HTERT RPE-1 (cell line): Measurements from ENCODE around the gene DCLK1.

Source experiments
- in situ Hi-C: fragments of 300-500 bp; cut with MboI; formaldehyde crosslinking; loops from 4 replicates; pipeline ENCODE4 v1.14.3; 2020; ENCODE audit warnings: low sequenced_read_pairs

The DCLK1 gene

DNA sequence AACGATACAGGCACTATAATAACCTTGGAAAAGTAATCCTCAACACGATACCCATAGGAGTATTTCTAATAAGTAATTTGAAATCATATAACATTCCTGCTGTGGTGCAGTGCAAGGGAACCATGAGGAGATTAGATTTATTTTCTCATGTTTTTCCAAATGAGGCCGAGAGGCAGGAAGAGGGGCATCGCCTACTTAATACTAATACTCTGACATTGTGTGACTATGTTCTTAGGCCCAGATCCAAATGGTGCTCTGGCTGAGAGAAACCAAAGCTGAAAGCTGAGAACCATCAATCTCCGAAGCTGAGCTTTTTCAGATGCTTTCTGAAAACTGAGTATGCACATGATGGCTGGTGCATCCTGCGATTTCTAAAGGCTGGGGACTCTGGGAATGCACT is 406.7 kb downstream of the DCLK1 start:
- in situ Hi-C loops: no loop called here

DNA sequence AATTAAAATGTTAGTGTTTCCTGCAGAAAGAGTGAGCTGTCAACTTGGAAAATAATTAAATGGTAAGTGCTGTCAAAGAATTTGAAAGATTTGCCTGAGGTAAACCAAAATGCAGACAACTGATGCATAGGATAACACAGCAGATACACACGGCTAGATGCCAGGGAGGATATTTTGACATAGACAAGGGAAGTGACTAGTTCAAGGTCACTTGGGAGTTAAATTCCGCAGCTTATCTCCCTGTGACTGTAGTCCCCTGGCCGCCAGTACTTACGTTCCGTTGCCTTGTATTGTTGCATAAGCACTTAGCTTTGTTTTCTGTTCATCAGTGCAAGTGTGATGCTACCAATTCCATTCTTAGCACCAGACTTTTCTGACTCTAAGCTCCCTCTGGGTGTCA is 407.4 kb downstream of the DCLK1 start:
- in situ Hi-C loops: no loop called here

DNA sequence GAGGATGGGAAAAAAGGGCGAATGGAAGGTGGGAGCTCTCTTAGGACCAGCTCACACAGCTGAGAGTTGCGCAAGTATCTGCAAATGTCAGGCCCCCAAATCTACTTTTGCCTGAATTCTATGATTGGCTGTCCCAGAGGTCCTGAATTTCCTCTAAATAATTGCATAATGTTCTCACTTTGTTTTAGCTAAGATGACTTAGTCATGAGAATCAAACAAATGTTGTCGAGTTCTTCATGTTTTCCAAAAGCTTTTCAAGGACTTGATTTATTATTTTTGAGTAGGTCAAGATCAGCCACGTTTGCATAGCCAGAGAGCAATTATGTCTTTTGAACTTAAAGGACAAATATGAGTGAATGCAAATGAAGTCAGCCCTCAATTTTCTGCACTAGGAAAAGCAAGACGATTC is 408.1 kb downstream of the DCLK1 start:
- in situ Hi-C loops: no loop called here

DNA sequence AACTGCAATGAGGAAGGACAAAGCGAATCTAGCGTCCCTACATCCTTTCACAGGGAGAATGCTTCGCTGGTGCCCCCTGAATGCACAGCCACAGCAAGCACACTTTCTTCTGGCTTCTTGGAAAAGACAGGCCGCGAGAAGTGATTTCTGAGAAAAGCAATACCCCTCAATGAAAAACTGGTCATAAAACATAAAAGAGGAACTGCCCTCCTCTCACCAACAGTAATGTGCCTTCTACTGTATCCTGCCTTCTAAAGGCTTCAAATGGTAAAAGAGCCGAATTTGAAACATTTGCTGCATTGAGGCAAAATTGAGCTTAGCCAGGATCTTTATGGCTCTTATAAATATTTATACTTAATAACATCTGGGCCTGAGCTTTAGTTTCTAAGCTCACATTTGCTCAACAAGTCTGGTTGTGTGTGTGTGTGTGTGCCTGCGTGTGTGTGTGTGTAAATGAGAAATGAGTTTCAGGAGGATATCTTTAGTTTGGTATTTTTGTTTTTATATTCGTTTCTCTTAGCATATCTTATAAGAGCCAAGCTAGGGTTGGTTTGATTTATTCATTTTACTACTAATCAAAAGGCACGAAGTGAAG is 408.6 kb downstream of the DCLK1 start:
- in situ Hi-C loops: no loop called here

DNA sequence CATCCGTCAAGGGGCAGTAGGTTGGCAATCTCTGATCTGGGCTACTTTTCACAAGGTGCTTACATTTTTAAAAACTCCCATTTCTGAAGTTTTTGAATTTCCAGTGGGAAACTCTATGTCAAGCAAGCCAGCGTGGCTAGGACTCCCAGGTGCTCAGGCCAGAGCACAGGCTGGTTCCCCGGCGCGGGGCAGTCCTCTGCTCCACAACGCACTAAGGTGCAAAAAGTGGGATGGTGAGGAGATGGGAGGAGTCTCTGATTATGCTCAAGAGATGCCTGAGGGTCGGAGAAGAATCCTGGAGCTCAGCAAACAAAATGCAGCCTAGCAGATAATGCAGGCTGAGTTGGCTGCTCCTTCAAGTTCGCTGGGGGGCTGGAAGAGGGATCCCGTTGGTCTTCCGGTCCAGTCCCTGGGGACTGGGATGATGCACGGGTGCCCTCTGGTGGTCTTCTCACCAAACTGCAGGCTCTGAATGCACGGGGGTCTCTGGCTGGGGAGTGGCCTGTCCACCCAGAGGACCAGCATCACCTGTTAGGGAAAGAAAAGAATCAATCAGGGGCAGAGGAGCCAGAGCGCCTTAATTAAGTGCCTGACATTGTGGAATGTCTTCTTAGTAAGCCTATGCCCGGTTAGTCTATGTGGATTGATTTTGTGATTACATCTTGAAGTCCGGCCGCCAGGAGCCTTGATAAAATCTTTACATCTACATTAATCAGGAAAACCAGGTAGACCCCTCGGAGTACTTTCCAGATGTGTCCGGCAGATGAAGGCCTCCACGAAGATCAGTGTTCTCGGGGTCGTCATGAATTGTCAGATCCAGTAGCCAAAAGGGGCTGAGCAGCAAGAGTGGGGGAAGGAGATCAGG is 410.3 kb downstream of the DCLK1 start:
- in situ Hi-C loops: no loop called here

DNA sequence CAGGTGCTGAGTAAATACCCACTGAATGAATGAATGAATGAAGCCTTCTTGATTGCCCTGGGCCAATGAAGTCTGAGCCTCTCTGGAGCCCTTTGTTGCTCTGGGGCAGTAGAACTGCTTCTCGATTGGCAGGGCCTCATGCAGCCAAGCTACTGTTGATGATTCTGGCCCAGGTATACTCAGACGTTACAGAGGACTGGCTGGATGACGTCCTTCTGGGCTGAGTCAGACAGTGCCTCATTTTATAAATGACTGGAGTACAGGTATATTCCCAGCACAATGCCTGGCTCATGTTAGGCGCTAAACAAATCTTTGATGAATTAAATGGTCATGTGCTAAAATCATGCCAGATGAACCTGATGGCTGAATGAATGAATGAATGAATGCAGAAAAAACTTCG is 410.9 kb downstream of the DCLK1 start:
- in situ Hi-C loops: no loop called here
